Karpas-422 (cell line): ENCODE results near the gene FBL. TPM values are rescaled to one million over a fixed set of nuclear protein-coding genes. Genes with fewer than 3 reads are reported as not detected.

ENCODE experiments used
- DNase-seq: peaks from one replicate; pipeline ENCODE4 v3.0.0-alpha.2; 2015
- H2AFZ ChIP-seq: fragments of 200-600 bp; sonication (generic); 2 replicates; pipeline ENCODE4 v1.6.1; 2014; ENCODE audit warnings: antibody characterized with exemption, low read length, mixed read lengths
- H3K27ac ChIP-seq: fragments of 200-600 bp; sonication (generic); 2 replicates; pipeline ENCODE4 v1.5.1; 2014; ENCODE audit warnings: mild to moderate bottlenecking, low read length, moderate library complexity
- H3K27me3 ChIP-seq: fragments of 200-600 bp; sonication (generic); 2 replicates; pipeline ENCODE4 v1.6.1; 2014; ENCODE audit warnings: low read length, mixed read lengths
- H3K36me3 ChIP-seq: fragments of 200-600 bp; sonication (generic); 2 replicates; pipeline ENCODE4 v1.6.1; 2014; ENCODE audit warnings: low read length, mixed read lengths; ENCODE audit not compliant: insufficient read depth
- H3K4me1 ChIP-seq: fragments of 200-600 bp; sonication (generic); 2 replicates; pipeline ENCODE4 v1.6.1; 2014; ENCODE audit warnings: mild to moderate bottlenecking, low read length, mixed read lengths
- H3K4me2 ChIP-seq: fragments of 200-600 bp; sonication (generic); 2 replicates; pipeline ENCODE4 v1.6.1; 2014; ENCODE audit warnings: low read length, low read depth, mild to moderate bottlenecking; ENCODE audit not compliant: poor library complexity, severe bottlenecking
- H3K4me3 ChIP-seq: fragments of 200-600 bp; sonication (generic); 2 replicates; pipeline ENCODE4 v1.5.1; 2014; ENCODE audit warnings: mild to moderate bottlenecking, antibody characterized with exemption, low read length, mixed read lengths
- H3K79me2 ChIP-seq: fragments of 200-600 bp; sonication (generic); 2 replicates; pipeline ENCODE4 v1.6.1; 2014; ENCODE audit warnings: mild to moderate bottlenecking, low read length, mixed read lengths
- H3K9ac ChIP-seq: fragments of 200-600 bp; sonication (generic); 2 replicates; pipeline ENCODE4 v1.6.0; 2014; ENCODE audit warnings: low read length
- H3K9me2 ChIP-seq: fragments of 200-600 bp; sonication (generic), shearing (Covaris generic); replicated peaks from 2 replicates; pipeline ENCODE4 v1.6.0; 2014; ENCODE audit warnings: mild to moderate bottlenecking, low read length, moderate library complexity; ENCODE audit not compliant: insufficient read depth
- H3K9me3 ChIP-seq: fragments of 300-700, 200-600 bp; sonication (generic); 2 replicates; pipeline ENCODE4 v1.6.1; 2014; ENCODE audit warnings: low read length, mixed read lengths
- H4K20me1 ChIP-seq: fragments of 200-600 bp; sonication (generic); 2 replicates; pipeline ENCODE4 v1.6.1; 2014; ENCODE audit warnings: mild to moderate bottlenecking, antibody characterized with exemption, low read length, low read depth; ENCODE audit not compliant: insufficient read depth
- small RNA-seq: library from RNA; depleted of rRNA; stranded (forward); fragments of <200 nt; gene quantifications from one replicate; pipeline ENCODE3, GENCODE V24; 2014
- total RNA-seq: library from RNA; depleted of rRNA; stranded (reverse); fragments of >200 nt; shearing (Covaris generic); gene quantifications from 2 replicates; pipeline ENCODE4 v1.2.3, GENCODE V29; 2014; ENCODE audit warnings: low replicate concordance; rRNA removed

FBL gene
- total RNA-seq, 1 experiment from 2014 or later = 384 TPM

DNA sequence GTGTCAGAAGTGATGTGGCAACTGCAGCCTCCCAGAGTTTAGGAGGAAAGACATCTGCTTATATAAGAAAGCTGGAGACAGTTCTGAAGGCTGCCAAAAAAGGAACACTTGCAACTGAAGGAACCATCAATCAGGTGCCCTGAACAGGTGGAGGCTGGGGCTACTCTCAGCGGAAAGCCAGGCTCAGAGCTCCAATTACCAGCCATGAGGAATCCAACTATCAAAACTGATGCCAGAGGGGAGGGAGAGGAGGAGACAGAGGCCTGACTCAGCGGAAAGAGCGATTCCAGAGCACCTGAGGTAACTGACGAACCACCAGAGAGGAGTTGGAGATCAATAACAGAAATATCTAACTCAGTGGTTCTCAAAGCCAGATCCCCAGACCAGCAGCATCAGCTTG is 43.2 kb downstream of the FBL start:
- H3K4me3 ChIP-seq = no peak overlapping the region
- no peaks in the 10 kb centered on the region for H3K9me3 ChIP-seq
- H3K27me3 ChIP-seq = no peaks in the 10 kb centered on the region
- H3K27ac ChIP-seq = no peak overlapping the region
- no peaks in the 10 kb centered on the region for H4K20me1 ChIP-seq
- H3K9ac ChIP-seq = no peak overlapping the region
- H2AFZ ChIP-seq = no peak overlapping the region
- no peak for DNase-seq
- no peaks in the 10 kb centered on the region for H3K9me2 ChIP-seq
- no peaks in the 10 kb centered on the region for H3K4me1 ChIP-seq
- no peak overlapping the region for H3K4me2 ChIP-seq
- H3K36me3 ChIP-seq = no peaks in the 10 kb centered on the region
- no peaks in the 10 kb centered on the region for H3K79me2 ChIP-seq

DNA sequence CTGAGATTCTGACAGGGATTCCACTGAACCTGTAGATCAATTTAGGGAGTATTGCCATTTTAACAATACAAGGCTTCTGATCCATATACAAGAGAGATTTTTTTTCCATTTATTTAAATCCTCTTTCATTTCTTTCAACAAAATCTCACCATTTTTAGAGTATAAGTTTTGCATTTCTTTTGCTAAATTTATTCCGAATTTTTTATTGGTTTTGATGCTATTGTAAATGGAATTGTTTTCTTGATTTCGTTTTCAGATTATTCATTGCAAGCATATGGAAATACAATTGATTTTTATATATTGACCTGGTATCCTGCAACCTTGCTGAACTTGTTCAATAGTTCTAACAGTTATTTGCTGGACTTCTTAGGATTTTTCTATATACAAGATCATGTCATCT is 49.1 kb downstream of the FBL start:
- Histone ChIP-seq H3K36me3 (no peaks in the 10 kb centered on the region), H2AFZ (no peak overlapping the region), H3K4me1 (no peaks in the 10 kb centered on the region), H3K9me3 (no peaks in the 10 kb centered on the region), H3K27ac (no peak overlapping the region), H4K20me1 (no peaks in the 10 kb centered on the region), H3K79me2 (no peaks in the 10 kb centered on the region), H3K4me2 (no peak overlapping the region), H3K9me2 (no peaks in the 10 kb centered on the region), H3K9ac (no peak overlapping the region), H3K27me3 (no peaks in the 10 kb centered on the region), H3K4me3 (no peak overlapping the region)
- DNase-seq = no peak

DNA sequence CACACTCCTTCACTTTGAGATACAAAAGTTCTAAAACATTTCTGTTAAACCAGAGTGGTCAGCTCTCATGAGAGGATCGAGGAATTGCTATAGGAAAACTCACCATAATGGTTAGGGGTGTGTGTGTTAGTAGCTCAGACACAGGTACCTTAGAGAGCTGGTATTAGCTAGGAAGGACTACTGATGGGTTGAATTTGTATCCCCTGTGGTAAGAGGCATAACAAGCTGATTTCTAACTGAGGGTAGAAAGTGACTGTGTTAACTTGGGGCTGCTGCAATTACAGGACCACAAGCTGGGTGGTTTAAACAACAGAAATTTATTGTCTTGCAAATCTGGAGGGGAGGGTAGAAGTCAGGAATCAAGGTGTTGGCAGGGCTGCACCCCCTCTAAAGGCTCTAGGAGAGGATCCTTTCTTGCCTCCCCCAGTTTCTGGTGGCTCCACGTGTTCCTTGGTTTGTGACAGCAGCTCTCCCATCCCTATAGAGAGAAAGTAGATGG is 50.1 kb downstream of the FBL start:
- Histone ChIP-seq H3K9me2 (no peaks in the 10 kb centered on the region), H3K27me3 (no peaks in the 10 kb centered on the region), H3K4me1 (no peaks in the 10 kb centered on the region), H2AFZ (no peak overlapping the region), H4K20me1 (no peaks in the 10 kb centered on the region), H3K79me2 (no peaks in the 10 kb centered on the region), H3K27ac (no peak overlapping the region), H3K4me2 (no peak overlapping the region), H3K9me3 (no peaks in the 10 kb centered on the region), H3K4me3 (no peak overlapping the region), H3K9ac (no peak overlapping the region), H3K36me3 (no peaks in the 10 kb centered on the region)
- DNase-seq = no peak

DNA sequence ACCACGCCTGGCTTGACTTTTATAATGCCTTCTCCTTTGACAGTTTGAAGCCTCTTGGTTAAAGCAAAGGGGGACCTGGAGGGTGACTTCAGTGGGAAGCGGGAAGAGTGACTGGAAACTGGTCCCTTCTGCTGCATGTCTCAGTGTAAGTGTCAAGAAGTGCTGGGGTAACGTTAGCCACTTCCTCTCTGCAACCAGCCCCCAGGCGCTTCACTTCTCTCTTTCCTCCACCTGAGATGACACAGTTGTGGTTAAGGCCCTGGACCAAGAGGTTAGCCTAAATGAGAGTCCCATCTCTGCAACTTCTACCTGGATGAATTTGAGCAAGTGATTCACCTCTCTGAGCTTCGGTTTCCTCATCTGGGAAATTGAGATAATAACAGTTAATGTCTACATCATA is 51.2 kb downstream of the FBL start:
- H3K36me3 ChIP-seq = no peaks in the 10 kb centered on the region
- no peak overlapping the region for H3K4me2 ChIP-seq
- H2AFZ ChIP-seq = no peak overlapping the region
- peak; percentile 46 for DNase-seq
- no peak overlapping the region for H3K9ac ChIP-seq
- no peak overlapping the region for H3K27ac ChIP-seq
- no peaks in the 10 kb centered on the region for H3K9me2 ChIP-seq
- H3K79me2 ChIP-seq = no peaks in the 10 kb centered on the region
- H3K27me3 ChIP-seq = no peaks in the 10 kb centered on the region
- no peaks in the 10 kb centered on the region for H3K9me3 ChIP-seq
- H3K4me3 ChIP-seq = no peak overlapping the region
- H4K20me1 ChIP-seq = no peaks in the 10 kb centered on the region
- H3K4me1 ChIP-seq = no peaks in the 10 kb centered on the region

DNA sequence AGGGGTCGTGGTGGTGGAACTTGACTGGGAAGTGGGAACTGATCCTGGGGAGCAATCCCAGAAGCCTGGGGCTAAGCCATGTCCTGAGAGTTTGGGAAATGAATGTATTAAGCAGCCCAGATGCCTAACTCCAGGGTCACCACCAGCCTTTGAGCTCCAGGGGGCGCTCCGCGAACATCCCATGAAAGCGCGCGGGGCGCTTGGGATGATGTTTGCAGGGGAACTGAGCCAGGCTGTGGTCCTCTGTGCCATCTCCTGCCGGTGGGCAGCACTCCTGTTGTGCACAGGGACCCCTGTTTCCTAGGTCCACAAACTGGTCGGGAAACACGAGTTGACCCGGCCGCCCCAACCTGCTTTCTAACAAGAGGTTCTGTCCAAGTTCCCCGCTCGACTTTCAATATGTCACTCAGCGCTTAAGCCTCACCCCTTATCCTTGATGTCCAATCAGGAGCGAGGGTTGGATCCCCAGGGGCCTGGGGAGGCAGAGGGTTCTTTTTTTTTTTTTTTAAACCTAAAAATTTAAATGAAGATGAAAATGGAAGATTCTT is 53.1 kb downstream of the FBL start:
- H3K9me2 ChIP-seq = no peaks in the 10 kb centered on the region
- peak overlapping the region; percentile 88 for H3K4me2 ChIP-seq
- no peak overlapping the region for H3K27ac ChIP-seq
- H3K9me3 ChIP-seq = peaks cover 10% of the 10 kb centered on the region
- peak; percentile 95 for DNase-seq
- no peaks in the 10 kb centered on the region for H3K79me2 ChIP-seq
- peak overlapping the region; percentile 51 for H3K9ac ChIP-seq
- H3K27me3 ChIP-seq = no peaks in the 10 kb centered on the region
- peak overlapping the region; percentile 94; the same call in 1 of the 2 replicates for H2AFZ ChIP-seq
- H4K20me1 ChIP-seq = no peaks in the 10 kb centered on the region
- no peaks in the 10 kb centered on the region for H3K4me1 ChIP-seq
- H3K4me3 ChIP-seq = peak overlapping the region; percentile 71
- no peaks in the 10 kb centered on the region for H3K36me3 ChIP-seq

DNA sequence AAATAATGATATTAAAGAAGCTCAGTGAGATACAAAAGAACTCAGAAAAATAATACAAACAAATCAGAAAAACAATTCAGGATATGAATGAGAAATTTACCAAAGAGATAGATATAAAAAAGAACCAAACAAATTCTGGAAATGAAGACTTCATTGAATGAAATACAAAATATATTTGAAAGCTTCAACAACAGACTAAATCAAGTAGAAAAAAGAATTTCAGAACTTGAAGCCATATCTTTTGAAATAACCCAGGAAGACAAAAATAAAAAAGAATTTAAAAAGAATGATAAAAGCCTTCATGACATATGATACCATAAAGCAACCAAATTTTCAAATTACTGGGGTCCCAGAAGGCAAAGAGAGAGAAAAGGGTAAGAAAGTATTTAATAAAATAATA is 57.9 kb downstream of the FBL start:
- no peak overlapping the region for H3K27ac ChIP-seq

More for the DNA sequence above, 57.9 kb downstream of the FBL start:
- DNase-seq = peak; percentile 47
- H3K4me1 ChIP-seq = no peaks in the 10 kb centered on the region
- H4K20me1 ChIP-seq = no peaks in the 10 kb centered on the region
- H3K4me3 ChIP-seq = no peak overlapping the region
- peaks cover 16% of the 10 kb centered on the region for H3K9me3 ChIP-seq
- H3K4me2 ChIP-seq = no peak overlapping the region
- H3K9ac ChIP-seq = no peak overlapping the region
- no peak overlapping the region for H2AFZ ChIP-seq
- no peaks in the 10 kb centered on the region for H3K79me2 ChIP-seq
- no peaks in the 10 kb centered on the region for H3K9me2 ChIP-seq
- peaks cover 3% of the 10 kb centered on the region; the same call in 1 of the 2 replicates for H3K36me3 ChIP-seq
- H3K27me3 ChIP-seq = 0 out of 2 replicates have a peak, but pooled peaks cover 4% of the 10 kb centered on the region

Small RNAs within 50 kb of the gene (small RNA-seq; reads per million reads assigned to genes)
- gene MIR6719 = not detected

Other genes with a start within 250 kb of the FBL start
- not detected in 2 replicates for gene LGALS13, start 243.9 kb downstream of the FBL start, total RNA-seq
- not detected in 2 replicates for gene LGALS16, start 190.5 kb downstream of the FBL start, total RNA-seq
- gene LGALS14, start 141.9 kb downstream of the FBL start, total RNA-seq = 3.7 and 6.1 TPM in 2 replicates
- not detected in 2 replicates for gene CLC, start 108.3 kb downstream of the FBL start, total RNA-seq
- gene LEUTX, start 67.5 kb downstream of the FBL start, total RNA-seq = not detected in 2 replicates
- 10.9 and 30.3 TPM in 2 replicates for gene DYRK1B, start 12.2 kb downstream of the FBL start, total RNA-seq
- 0.32 TPM in 1 of 2 replicates, not detected in the other for gene FCGBP, start 88.3 kb upstream of the FBL start, total RNA-seq
- gene PSMC4, start 124.8 kb upstream of the FBL start, total RNA-seq = 99.7 and 123 TPM in 2 replicates
- gene ZNF546, start 150.7 kb upstream of the FBL start, total RNA-seq = 6.0 and 10.4 TPM in 2 replicates
- 16.8 and 33.9 TPM in 2 replicates for gene ZNF780B, start 209.9 kb upstream of the FBL start, total RNA-seq
- gene ZNF780A, start 244.6 kb upstream of the FBL start, total RNA-seq = 14.0 and 31.9 TPM in 2 replicates